NCI-H446 treated with DMSO at 0.1 percent for 48 hours (cell line): Measurements from ENCODE around the gene MYL6.
"Not testable (repeated sequence)": the region's sequence is repeated elsewhere in the genome, so short reads cannot be mapped to it uniquely, and the experiment has no call there.

Experiments
- DNase-seq: peaks from one replicate; lab custom pipeline; 2025; lab: John Stamatoyannopoulos, UW

MYL6 gene

GRCh38 chr12:56158029-56158925 is at the start of gene MYL6:
Gene MYL6 (plus strand): TSS chr12:56158359. CDS start chr12:56158402, 43 bp downstream.
- DNase-seq: peak; percentile 96

- no peak for DNase-seq
Observed at GRCh38 chr12:56110571-56110970, 47.6 kb upstream of the MYL6 start.

- no peak for DNase-seq
Observed at GRCh38 chr12:56114084-56114483, 44.1 kb upstream of the MYL6 start.

- DNase-seq: no peak
Observed at GRCh38 chr12:56115329-56115728, 42.8 kb upstream of the MYL6 start.

GRCh38 chr12:56116267-56117081 is 41.7 kb upstream of the MYL6 start, which contains the start of gene RPL41:
Gene RPL41 (plus strand): TSS chr12:56116633.
- peak; percentile 85 for DNase-seq

GRCh38 chr12:56117082-56117706 is 41.0 kb upstream of the MYL6 start:
- DNase-seq: not testable (repeated sequence)

- DNase-seq: peak; percentile 99
Observed at GRCh38 chr12:56117778-56118687, 40.1 kb upstream of the MYL6 start, which contains the start of gene ZC3H10. Gene ZC3H10 (plus strand): TSS chr12:56118266. CDS start chr12:56120563, 2,297 bp downstream.

- no peak for DNase-seq
Observed at GRCh38 chr12:56118688-56119357, 39.3 kb upstream of the MYL6 start.

GRCh38 chr12:56119361-56119796 is 38.8 kb upstream of the MYL6 start:
- DNase-seq: peak; percentile 77

GRCh38 chr12:56120158-56120846 is 37.9 kb upstream of the MYL6 start:
- no peak for DNase-seq

GRCh38 chr12:56121204-56121870 is 36.8 kb upstream of the MYL6 start:
- no peak for DNase-seq

GRCh38 chr12:56122637-56123036 is 35.5 kb upstream of the MYL6 start:
- DNase-seq: no peak

GRCh38 chr12:56124133-56124532 is 34.0 kb upstream of the MYL6 start:
- DNase-seq: no peak

GRCh38 chr12:56126732-56127239 is 31.4 kb upstream of the MYL6 start:
- no peak for DNase-seq

GRCh38 chr12:56127485-56127887 is 30.7 kb upstream of the MYL6 start:
- DNase-seq: no peak

GRCh38 chr12:56127888-56128669 is 30.1 kb upstream of the MYL6 start, which contains the start of gene ESYT1:
Gene ESYT1 (plus strand): TSS chr12:56128267. CDS start chr12:56128320, 53 bp downstream.
- DNase-seq: peak; percentile 99

GRCh38 chr12:56128670-56129205 is 29.4 kb upstream of the MYL6 start:
- DNase-seq: no peak
